Measurements from ENCODE around the gene MXRA5.
"Not testable (repeated sequence)": the region's sequence is repeated elsewhere in the genome, so short reads cannot be mapped to it uniquely, and the experiment has no call there.

MXRA5 gene

DNA sequence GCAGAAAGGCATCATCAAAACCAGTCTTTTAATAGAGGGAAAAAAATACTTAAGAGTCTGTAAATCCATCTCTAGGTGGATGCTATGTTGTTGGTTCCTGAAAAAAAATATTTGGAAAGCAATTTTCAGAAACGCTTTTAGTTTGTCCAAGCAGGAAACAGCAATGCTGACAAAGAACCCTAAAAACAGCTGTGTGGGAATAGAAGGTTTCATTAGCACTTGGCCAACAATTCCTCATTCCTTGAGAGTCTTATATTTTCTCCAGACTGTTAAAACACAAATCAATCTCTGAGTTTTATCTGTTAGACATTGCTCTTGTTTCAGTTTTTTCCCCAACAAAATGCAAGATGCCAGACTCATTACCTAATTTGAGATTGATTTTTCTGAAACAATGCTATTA is 6.4 kb downstream of the MXRA5 start:
- DNase-seq, result no peak

DNA sequence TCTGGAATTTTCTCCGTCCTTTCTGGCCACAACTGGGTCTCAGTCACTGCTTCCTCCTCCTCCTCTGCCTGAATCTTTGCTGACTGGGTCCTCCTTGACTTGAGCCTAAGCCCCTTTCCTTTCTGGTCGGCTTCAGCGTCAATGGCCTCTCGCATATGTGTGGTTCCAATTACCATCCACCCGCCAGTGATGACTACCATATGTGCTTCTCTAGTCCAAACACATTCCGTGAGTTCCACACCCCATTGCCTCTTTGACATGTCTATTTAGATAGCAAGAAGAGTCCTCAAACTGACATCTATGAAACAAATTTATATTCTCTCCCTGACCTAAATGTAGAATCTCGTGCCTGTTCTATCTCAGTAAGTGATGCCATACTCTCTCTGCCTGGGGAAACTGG is 19.8 kb downstream of the MXRA5 start:
- DNase-seq, result no peak

DNA sequence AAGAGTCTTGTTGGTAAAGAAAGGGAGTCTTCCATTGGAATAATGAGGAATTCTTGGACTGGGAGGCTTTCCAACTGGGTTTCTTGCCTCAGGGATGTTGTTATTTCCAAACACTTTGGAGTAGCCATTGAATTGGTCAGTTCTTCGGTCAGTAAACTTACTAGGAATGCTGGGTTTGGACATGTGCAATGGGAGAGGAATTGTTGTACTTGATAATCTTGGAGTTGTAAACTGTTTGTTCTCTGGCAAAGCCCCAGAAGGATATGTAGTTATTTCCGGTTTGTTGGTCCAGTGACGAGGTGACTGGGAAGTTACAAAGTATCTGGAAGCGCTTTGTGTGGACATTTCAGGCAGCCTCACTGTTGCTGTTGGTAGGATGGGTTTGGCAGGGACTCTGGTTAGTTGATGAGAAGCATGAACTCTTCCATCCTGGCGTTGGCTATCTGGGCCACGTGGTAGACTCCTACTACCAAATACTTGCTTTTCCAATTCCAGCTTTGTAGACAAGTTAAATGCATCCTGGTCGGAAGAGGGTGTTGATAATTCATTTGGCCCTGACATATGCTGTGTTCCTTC is 25.9 kb downstream of the MXRA5 start:
- DNase-seq, result no peak

DNA sequence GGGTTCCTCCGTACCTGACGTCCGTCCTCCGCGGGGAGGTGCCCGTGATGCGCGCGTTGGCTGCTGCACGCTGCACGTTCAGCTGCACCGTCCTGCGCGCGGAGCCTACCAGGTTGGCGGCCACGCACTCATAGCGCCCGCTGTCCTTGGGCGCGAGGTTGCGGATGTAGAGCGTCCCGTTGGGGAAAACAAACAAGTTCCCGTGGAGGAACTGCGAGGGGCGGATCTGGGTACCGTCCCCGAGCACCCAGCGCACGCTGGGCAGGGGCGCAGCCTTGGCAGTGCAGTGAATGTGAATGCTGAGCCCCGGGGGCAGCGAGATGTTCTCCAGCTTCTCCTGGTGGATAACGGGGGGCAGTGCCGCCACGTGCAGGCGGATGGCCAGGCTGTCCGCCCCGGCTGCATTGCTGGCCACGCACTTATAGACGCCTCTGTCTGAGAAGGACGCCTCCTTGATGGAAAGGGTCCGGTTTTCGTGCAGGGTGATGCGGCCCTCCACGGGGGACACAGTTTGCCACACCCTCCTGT is 29.2 kb downstream of the MXRA5 start:
- DNase-seq, result no peak

DNA sequence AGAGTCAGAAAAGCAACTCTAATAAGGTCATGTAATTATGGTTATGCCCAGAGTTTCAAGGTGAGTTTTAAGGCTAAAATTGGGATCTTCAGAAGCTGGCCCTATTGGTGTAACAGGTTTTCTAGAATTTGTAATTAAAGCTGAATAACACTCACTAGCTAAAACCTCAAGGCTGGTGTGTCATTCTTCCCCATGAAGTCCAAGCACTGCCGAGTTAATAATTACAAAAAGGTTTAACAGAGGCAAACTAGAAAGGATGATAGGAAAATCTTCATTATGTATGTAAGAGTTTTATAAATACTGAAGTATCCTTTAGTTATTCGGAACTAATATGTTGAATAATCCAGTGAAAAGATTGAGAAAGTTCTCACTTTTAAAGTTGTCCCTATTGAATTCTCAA is 34.3 kb downstream of the MXRA5 start:
- no peak for DNase-seq

DNA sequence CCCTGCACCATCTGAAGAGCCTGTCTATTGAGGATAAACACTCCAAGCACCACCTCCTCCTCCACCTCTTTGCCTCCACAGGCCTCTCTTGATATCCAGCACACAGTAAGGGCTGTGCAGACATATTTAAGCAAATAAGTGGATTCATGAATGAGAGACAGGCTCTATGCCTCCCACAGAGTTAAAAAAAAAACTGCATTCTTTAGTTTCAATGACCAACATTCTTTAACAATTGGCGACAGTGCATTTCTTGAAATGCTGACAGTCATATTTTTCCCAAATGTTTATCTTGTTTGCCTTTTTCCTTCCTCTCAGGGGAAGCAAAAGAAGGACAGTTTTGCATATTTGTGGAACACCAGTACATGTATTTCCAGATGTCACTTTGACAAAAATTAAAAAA is 38.6 kb downstream of the MXRA5 start:
- no peak for DNase-seq

DNA sequence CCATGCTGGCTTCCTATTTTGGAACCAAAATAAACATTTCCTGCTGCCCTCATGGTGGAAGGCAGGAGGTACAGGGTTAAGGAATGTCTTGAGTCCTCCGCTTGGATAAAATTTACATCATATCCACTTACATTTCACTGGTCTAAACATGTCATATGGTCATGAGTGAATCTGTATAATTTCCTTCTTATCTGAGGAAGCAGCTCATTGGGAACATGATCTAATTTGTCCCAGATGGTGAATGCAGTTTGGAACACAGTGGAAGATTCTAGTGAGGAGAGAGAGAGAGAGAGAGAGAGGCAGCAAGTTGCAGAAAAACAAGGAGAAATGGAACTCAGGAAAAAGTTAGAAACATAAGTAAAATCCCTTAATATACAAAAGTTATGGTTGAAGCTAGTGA is 46.8 kb downstream of the MXRA5 start:
- no peak for DNase-seq

DNA sequence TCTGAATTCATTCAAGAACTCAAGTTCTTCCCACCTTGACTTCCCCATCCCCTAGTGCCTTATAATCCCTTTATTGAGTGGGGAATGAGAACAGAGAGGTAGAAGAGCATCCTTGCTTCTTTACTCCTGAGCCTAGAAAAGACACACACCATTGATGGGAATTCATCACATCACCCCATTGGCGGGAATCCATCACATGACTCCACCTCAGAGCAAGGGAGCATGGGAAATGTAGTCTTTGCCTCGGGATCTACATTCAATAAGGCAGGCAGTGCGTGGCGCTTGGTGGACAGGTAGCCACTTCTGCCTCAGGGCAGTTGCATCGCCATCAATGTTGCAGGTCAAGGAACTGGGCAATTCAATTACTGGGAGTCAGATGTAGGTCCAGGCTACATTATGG is 50.7 kb downstream of the MXRA5 start:
- DNase-seq, result no peak

DNA sequence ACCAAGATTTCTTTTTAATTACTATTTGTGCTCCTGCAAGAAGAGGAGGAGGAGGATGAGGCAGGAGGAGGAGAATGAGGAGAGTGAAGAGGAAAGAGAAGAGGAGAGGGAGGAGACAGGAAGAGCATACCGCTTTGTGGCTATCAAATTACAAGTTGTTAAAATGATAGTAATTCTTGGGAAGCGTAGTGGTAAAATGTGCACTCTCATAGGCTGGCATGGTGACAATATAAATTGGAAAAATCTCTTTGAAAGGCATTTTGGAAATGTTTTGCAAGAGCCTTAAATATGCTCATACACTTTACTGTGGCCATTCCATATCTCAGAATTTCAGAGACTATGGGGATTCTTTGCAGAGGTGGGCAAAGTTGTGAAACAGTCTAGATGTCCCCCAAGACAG is 53.2 kb downstream of the MXRA5 start:
- DNase-seq, result no peak

DNA sequence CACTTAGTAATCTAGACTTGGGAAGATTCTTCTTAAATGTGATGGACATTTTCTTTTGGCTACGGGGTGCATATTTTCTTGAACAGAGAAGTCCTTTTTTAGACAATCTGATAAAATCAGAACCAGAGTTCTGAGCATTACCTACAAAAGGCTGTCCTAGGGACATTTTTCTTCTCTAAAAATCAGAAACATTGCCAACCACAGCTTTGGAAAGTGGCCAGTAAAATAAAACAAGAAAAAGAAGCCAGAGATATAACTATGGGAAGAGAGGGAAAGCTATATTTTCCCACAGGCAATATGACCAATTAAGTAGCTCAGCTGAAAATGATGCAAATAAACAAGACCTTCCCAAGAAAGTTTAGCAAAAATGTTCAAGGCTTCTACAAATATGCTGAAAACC is 55.9 kb downstream of the MXRA5 start:
- DNase-seq, result no peak

DNA sequence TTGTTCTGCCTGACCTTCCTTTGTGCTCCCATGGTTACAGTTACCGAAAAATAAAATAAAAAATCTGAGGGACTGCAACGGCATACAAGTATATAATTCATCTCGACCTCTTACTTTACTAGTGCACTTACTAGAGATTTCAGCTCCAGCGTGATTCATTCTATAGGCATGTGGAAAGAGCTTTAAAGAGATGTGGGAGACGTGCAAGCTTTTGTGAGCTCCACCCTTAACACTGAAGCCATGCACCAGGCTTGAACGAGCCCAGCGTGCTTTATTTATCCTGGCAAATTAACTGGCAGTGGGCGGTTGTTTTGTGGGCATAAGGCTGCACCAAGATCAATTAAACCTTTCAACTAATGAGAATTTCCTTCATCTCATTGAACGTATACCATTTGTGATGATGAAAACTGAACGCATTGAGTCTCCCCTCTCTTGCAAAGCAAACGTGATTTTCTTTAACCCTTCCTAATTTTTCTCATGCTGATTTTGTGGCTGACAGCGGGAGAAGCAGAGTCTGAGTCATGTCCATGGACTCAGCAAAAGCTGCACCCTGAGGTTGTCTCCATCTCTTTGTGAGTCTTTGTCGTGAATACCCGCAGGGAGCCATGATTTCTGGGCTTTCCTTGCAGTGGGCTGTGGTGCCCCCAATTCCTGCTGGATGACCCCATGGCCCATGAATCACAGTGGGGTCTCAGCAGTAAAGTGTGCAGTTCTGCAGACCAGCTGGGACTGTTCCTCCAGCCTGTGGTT is 60.1 kb downstream of the MXRA5 start:
- no peak for DNase-seq

DNA sequence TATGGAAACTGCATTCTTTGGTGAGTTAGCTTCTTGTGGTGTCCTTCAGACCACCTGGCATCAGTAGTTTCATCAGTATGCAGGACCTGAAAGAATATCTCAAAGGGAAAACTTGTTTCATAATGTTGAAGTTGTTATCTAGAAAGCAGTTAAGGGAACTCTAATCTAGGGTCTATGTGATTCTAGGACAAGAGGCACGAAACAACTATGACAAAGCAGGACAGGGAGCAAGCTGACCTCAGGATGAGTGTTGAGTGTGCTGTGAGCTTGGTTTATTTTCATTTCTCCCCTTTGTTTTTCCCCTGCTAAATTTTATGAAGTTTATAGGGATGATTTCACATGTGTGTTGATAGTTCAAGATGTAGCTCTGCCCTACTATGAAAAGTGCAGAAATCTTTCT is 65.7 kb downstream of the MXRA5 start:
- DNase-seq, result no peak

DNA sequence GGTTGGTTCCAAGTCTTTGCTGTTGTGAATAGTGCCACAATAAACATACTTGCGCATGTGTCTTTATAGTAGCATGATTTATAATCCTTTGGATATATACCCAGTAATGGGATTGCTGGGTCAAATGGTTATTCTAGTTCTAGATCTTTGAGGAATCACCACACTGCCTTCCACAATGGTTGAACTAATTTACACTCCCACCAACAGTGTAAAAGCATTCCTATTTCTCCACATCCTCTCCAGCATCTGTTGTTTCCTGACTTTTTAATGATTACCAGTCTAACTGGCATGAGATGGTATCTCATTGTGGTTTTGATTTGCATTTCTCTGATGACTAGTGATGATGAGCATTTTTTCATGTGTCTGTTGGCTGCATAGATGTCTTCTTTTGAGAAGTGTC is 72.8 kb downstream of the MXRA5 start:
- DNase-seq, result not testable (repeated sequence)

DNA sequence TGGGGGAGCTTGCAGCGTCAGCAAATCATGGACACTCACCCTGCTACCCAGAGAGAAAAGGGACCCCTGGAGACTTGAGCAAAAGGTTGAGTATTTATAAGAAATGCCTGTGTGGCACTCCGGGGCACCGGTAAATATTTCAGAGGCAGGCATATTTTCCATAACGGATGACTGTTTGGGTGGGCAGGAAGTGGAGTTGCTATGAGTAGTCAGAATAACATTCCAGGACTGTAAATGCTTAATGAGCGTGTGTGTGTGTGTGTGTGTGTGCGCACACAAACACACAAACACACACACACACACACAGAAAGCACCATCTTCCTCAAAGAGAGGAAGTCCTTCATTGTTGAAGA is 74.6 kb downstream of the MXRA5 start:
- no peak for DNase-seq

DNA sequence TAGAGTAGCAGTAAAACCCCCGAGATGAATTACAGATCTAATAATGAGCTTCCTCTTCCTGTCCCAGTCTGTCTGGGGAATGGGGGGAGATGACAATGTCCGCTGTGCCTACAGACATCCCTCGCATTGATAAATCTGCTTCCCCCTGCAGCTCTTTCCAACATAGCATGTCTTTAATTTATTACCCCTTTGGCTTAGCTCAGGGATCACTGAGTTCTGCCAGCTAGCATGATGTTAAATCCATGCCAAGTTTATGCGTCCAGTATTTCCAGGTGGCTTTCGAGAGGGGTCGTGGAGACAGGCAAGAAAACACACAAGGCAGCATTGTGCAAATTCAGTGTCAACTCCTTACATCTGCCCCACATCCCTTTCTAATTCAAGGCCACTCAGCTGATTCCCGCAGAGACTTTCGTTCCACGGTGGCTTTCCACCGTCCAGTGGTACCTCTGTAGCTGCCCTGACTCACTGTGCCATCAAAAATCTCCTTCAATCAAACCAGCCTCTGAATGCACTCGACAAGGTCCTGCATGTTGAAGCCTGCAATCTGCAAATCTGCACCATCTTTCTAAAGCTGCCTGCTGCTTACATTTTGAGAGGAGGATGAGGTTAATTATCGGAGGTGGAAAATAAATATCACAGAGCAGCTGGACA is 75.1 kb downstream of the MXRA5 start:
- DNase-seq, result no peak

DNA sequence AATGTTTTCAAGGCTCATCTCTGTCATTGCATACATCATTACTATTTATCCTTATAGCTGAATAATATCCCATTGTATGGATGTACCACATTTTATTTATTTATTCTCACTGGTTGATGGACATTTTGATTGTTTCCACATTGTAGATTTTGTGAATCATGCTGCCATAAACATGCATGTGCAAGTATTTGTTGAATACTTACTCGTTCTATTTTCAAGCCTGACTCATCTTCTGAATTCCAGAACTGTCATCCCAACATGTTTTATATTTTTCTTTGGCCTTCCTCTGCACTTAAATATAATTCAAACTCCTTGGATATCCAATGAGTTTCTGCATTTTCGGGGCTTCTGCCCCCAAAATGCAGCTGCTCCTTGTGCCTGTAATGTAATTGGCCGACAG is 77.6 kb downstream of the MXRA5 start:
- no peak for DNase-seq

DNA sequence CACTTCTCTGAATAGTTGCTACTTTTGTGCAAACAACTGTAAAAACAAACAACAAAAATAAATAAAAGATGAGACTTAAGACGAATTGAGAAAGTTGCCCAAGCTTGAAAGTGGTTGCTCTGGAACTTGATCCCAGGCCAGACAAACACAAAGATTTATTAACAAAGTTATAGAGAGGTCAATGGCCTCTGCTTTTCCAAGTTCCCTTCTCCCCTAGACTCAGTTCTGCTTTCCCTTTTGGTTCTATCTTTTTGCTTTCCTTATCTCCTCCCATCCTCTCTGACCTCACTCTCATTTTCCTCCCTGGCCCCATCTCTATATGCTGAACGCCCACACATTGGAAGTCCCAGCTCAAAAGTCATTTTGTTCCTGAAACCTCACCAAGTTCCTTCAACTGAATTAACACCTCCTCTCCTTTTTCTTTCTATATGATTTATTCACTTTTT is 82.7 kb downstream of the MXRA5 start:
- no peak for DNase-seq

DNA sequence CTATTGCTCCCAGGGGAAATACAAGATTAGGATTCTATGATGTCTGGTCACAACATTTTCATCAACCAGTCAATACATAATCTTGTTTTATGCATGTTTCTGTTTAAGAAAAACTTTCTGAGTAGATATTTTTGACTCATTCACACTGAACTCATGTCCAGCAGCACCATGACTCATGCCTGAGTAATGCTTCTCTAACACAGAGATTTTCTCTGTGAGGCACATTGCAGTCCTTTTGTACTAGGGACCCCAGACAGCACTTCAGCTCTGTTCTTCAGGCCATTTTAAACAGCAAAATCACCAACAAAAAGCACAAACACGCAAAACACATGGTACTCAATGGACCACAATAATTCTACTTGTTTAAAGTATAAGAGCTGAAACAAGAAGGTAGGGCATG is 83.6 kb downstream of the MXRA5 start:
- DNase-seq, result no peak

All from NCI-H2107 (cell line).